ENCODE measurements around the gene CDH13.

The CDH13 gene

DNA sequence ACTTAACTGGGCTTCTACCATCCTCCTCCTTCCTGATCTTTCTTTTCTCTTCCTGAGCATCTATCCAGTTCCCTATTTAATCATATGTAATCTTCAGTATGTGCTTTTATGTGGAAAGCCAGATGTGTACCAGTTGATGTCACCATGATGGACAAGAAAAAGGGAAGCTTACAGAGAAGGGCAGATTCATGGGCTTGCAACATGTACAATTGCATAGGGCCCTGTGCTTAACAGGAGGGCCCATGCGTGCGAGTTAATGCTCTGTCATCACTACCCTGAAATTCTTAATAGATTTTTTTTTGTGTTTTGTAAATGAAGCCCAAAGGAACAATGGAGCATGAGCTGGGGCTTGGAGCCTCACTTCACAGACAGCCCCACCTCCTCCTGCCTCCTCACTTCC, 124.3 kb downstream of the CDH13 start:
- DNase-seq, result no peak

DNA sequence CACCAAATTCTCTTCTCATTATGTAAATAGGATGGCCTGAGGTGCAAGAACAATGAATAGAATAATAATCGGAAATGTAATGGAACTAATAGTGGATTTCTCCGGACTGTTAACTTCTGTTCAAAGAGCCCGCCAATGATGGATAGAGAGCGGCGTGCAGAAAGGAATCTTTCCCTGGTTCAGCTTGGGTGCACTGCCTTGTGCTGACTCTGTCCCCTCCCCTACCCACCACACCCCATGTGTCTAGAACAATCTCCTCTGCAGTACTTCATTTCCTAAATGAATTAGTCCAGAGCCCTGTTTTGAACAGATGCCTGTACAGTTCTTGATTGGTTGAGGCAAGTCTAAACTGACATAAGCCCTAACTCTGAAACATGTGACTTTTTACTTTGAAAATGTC, 125.4 kb downstream of the CDH13 start:
- DNase-seq, result no peak

DNA sequence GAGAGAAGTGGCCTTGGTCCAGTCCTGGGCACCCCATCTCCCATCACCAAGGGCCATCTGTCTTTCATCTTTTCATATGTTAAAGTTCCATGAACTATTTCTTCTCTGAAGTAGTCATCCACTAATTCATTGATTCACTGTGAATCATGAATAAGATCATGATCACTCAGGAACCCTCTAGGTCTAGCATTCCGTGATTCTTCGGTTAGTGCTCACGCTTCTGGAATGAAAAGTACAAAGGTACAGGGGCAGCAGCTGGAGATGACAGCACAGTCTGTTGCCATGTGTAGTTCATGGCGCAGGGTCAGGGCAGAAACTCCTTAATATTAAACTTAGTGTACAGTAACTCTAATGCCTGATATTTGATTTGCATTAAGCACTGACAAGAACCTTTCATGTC, 127.1 kb downstream of the CDH13 start:
- DNase-seq, result no peak

DNA sequence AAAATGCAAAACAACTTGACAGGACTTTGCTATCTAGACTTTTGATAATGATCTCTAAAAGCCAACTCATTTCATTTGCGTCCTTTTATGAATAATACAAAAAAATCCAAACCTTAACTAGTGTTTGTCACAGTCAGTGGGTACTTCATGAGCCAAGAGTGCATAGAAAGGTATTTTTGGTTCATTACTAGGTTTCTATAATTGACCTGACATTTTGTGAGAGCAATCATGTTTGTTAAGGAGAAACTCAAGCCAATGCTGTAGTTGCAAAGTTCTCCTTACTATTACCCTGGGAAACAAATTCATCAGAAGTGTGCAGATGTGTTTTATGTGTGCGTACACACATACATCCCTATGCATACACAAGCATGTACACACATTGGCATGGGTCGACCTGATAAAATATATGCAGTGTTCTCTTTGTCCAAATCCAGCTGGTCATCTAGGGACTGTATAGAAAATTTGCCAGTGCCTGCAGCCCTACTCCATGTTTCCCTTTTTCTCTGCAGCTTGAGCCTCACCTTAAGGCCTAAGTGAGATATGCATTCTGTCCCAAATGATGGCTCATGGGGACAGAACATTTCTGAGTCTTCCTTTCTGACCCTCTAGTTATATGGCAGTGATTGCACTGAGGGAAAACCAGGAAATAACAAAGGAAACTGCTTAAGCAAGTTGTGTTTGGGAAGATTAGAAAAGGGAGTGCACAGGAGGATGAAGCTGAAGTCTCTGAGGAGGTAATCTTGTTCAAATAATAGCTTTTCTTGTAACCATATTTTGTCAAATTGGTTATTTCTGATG, 128.1 kb downstream of the CDH13 start:
- DNase-seq, result no peak

DNA sequence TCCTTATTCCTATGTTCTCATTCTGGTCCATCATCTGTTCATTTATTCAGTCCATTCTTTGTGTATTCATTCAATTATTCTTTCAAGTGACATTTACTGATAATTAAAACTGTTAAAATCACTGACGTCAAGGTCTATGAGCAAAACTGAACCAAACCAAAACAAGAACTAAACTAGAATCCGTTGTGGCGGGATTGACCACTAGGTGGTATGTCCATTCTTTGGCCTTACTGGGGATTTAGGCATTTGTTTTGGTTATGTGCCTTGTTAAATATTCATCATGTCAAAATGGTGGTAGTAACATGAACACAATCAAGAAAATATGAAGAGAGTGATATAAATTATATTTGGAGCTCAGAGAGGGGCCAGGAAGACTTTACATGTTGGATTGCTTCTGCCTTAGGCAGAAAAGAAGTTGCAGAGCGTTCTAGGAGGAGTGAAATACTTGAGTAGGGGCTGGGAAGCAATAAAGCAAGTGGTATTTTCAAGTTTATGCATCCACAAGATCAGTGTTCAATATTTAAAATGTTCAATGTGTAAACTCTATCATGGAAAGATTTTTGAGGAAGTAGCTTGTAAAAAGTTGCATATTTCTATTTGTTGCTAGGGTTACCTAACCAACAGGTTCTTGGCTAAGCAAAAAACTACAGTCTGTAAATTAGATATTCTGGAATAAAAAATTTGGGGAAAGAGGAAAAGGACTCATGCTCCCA, 129.0 kb downstream of the CDH13 start:
- DNase-seq, result no peak

DNA sequence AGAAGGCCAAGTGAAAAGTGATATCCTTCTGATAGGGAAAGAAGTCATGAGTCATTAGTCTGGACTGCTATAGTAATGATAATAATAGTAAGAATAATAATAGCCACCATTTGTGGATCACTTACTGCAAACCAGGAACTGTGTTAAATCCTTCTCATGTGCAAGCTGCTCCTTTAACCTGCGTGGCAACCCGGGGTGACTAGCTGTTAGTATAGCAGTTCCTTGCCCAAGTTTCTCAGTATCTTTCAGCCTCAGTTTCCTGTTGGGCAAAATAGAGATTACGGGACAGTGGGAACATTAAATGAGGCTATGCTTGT, 129.5 kb downstream of the CDH13 start:
- no peak for DNase-seq

DNA sequence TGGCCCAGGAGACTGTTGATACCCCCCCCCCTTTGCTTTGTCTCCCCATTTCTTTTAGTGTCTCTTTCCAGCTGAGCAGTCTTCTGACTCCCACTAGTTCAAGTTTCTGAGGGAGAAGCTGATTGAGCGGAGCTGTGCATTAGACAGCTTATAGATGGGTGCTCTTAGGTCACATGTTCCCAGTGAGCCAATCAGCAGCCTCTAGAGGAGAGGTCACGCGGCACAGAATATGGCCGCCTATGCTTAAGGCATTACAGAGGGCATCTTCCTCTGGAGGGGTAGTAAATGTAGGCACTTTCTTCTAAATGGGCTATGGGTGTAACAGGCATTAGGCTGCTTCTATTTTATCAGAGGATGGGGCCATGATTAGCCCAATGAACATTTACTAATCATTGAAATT, 131.6 kb downstream of the CDH13 start:
- DNase-seq, result no peak

DNA sequence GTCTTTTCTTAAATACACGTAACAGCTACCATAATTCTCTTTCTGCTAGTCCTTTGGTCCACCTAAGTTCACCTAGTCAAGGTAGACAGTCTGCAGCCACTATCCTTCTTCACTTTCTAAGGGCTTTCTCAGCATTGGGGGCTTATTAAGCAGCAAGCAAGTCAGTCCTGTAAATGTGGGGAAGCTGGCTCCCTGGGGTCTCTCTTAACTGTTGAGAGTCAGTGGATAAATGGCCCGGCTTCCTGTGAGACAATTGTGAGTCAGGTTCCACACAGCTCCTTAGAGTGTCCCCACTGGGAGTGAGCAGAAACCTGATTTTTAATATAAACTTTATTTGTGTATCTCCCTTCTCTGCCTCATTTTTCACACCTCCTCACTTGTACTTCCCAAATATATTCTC, 132.1 kb downstream of the CDH13 start:
- DNase-seq, result no peak

DNA sequence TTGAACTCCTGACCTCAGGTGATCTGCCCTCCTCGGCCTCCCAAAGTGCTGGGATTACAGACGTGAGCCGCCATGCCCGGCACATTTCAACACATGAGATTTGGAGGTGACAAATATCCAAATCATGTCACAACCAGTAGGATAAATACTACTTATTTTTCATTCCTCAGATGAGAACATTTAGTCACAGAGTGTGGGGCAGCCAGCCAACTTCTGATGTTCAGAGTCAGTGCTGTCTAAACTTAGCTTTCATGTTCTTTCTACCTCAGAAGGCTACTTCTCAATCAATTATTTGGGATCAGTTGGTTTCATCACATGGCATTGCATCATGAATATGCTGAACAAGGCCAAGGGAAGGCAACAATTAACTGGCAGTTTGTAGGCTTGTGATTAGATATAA, 134.5 kb downstream of the CDH13 start:
- no peak for DNase-seq

DNA sequence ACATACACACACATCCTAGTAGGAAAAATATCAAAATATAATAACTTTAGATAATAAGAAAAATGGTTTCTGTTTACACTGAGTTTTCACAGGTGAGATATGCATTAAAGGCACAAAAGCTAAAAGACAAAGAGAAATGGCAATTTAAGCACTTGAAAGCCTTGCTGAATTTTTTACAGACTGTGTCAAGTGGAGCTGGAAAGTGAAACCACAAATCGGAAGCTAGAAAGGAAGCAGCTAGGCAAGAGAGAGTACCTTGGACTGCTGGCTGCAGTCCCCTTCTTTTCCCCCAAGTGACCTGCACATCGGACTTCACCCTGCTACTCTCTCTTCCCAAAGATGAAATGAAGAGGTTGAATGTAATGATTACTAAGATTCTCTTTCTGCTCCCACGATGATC, 135.1 kb downstream of the CDH13 start:
- DNase-seq, result no peak

DNA sequence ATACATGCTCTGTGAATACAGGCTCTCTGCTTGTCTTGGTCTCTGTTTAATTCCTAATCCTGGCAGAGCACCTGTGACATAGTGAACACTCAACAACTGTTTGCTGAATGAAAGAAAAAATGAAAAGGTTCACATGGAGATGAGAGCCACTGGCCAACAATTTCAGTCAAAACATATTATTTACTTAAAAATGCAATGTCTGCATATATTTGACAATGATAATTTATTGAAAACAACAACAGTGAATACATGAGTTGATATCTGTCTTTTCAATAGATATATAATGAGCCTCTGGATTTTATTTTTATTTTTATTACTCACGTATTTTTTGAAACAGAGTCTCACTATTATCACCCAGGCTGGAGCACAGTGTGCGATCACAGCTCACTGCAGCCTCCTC, 136.6 kb downstream of the CDH13 start:
- no peak for DNase-seq

DNA sequence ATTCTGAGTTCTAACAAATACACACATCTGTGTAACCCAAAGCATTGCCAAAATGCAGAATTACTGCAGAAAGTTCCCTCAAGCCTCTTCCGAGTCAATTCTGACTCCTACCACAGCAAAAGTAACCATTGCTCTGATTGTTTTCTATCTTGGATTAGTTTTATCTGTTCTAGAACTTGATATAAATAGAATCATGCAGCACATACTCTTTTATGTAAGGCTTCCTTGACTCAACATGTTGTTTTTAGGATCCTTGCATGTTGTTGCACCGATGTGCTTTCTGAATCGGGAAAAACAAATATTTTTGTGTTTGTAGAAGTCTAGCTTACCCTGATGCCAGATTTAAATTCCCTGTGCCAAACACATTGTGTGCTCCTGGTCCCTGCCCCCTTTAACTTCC, 140.4 kb downstream of the CDH13 start:
- DNase-seq, result no peak

DNA sequence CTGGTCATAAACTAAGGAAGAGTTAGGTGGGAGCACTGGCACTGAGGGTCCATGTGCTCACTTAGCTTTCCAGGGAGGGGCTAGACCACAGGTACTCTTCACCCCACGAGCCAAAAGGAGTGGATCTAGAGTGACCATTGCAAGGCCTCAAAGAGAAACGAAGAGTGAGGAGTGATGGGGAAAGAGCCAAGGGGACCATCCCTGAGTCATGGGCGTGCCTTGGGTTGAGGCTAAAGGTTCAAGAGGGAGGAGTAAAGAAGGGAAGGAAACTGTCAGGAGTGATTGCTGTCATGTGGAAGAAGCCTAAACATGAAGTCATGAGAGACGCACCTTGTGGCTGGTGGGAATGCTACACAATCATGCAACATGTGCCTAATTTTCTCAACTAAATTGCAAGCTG, 141.0 kb downstream of the CDH13 start:
- DNase-seq, result no peak

DNA sequence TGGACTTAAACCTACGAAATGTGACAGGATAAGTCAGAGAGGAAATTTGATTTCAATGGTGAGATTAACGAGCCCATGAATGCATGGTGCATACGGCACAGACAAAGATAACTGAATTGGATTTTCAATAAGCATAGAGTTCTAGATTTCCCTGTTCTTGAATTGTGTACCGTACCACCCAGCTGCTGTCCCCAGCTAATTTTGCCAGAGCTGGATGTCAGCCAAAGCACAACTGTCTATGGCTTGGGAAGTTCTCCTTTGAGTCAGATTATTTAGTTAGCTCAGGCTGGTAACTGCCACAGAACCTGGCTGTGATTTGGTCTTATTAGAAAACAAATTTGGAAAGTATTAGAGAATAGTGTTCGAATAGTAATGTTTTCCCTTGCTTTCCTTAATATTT, 143.1 kb downstream of the CDH13 start:
- no peak for DNase-seq

DNA sequence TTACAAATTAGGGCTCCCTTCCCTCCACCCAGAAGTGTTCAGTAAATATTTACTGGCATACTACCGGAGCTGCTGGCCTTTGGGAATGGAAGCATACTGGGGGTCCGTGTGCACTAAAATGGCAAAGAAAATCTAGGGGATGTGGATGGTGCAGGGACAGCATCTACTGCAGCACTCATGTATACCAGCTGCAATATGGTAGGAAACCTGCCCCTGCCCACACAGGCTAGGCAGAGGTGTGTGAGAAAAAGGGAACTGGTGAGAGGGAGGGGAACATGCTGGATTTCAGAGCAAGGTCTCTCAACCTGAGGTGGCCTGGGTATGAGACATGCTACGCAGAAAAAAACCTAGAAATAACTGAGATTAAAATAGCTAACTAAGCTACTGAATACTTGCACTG, 145.4 kb downstream of the CDH13 start:
- DNase-seq, result no peak

DNA sequence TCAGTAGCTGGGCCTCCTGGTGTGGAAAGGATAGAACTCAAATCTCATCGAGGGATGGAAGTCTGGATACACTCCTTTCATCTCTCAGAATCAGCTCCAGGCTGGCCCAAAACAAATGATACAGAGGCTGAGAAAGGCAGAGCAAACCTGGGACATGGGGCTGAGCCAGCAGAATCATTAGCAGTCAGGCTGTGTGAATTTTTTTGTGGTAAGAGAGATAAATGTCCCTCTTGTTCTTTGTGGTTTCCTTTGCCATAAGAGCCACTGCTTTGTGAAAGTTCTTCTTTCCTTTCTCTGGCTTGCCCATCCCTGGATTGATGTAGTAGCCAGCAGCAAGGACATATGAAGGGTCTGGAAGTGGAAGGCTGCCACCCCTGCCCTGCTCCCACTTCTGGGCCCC, 146.2 kb downstream of the CDH13 start:
- no peak for DNase-seq

DNA sequence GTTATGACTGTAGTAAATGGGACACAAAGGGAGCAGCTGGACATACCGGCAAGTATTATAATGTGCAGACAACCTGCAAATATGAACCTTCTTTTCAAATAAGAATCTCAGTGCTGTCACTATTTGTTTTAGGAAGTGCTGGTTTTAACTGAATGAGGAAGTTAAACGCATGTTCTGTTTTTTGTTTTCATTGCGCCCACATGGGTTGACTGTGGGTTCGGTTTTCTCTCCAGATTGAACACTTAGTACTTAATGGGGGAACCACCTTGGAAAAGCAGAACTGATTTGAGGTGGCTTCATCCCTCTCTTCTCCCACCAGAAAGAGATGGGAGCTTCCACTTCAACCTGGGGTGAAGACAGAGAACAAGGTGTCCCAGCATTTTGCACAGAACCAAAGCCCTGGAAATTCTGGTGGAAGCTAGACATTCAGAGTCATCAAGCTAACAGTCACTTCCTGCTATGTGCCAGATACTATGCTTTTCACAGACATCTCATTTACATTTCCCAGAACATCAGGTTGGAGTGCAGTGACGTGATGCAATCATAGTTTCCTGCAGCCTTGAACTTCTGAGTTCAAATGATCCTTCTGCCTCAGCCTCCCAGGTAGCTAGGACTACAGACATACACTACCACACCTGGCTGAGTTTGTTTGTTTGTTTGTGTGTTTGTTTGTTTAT, 149.8 kb downstream of the CDH13 start:
- no peak for DNase-seq

DNA sequence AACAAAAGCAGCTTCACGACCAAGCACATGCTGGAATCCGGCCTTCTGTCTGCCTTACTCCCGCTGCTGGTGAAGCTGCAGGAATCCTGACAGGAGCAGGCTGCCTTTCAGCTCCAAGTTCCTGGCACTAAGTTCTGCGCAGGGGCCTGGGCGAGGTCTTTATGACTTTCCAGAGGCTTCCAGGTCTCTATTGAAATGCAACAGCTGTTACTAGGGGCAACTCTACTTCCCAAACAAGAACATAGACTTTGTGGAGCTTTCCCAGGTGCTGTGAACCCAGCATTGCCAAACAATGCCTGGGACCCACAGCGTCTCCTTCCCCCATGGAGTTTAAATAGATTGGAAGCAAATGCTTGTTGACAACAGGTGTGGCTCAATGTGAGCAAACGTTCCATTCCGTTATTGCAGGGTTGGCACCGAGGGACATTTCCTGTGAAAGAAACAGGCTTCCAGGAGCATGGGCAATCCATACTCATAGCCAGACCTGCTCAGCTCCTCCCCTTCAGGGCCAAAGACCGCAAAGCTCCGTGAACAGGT, 156.0 kb downstream of the CDH13 start:
- no peak for DNase-seq

DNA sequence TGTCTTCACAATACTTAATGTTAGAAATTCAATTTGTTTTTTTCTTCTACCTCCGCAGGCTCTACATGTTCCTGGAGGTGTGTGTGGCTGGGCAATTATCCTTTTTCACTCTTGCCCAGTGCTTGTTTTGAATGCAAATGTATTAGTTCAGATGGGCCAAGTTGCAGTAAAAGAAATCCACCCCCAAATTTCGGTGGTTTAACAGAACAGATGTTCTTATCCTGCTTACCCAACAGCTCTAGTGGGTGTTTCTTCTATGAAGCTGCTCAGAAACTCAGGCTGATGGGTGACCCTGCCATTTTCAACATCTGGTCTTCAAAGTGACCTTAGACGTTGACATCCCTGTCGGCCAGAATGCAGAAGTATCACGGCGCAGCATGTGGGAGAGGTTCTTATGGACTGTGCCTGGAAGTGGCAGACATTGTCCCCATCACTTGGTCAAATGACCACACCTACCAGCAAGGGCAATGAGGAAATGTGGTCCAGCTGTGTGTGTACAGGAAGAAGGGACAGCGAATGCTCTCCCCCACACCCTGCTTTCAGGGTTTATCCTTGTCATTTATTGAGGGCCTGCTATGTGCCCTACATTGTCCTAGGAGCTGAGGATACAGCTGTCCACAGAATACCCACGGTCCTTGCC, 157.3 kb downstream of the CDH13 start:
- no peak for DNase-seq

DNA sequence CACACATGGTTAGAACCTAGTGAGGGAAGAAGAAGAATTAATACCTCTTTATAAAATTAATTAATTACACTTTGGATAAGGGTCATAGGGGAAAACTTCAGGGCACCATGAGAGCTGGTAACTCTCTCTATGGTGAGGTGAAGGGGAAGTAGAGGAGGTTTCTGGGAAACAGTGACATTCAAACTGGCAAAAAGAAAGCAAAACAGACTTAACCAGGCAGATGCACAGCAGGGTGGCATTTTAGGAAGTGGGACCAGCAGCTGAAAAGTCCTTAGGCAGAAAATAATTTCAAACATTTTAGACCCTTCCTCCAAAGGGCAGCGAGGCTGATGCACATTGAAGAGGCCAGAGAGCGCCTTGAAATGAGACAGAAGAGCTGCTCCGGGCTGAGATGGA, 157.8 kb downstream of the CDH13 start:
- DNase-seq, result no peak

DNA sequence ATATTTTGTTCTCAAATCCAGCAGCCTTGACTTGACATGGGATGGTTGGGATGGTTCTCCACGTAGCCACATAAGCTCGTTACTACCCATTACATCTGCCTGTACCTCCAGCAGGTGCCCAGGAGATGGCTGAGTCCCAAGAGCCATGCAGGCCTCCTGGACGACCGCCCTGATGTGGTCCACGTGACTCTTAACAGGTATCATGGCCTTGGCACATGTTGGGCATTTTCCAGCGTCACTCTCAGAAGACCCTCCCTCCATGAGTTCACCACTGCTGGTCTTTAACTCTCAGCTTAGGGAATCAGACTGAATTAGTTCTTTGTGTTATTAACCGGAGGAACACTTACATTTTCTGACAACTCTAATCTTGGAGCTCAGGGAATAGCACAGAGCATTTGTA, 161.5 kb downstream of the CDH13 start:
- no peak for DNase-seq

DNA sequence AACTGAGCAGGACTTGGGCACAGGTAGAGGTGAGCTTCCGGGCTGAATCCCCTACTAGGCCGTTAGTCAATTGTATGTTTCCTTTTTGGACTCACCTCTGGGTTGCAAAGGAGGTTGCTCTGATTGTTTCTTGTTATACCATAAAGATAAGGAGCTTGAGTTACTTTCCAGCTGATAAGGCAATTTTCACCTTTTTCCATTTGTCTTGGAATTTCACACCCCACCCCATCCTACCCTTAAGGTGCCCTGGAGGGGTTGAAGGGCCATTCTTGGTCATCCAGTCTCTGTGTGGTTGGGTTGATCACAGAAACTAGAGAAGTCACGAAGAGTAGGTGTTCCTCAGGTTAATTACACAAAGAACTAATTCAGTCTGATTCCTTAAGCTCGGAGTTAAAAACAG, 162.2 kb downstream of the CDH13 start:
- no peak for DNase-seq

DNA sequence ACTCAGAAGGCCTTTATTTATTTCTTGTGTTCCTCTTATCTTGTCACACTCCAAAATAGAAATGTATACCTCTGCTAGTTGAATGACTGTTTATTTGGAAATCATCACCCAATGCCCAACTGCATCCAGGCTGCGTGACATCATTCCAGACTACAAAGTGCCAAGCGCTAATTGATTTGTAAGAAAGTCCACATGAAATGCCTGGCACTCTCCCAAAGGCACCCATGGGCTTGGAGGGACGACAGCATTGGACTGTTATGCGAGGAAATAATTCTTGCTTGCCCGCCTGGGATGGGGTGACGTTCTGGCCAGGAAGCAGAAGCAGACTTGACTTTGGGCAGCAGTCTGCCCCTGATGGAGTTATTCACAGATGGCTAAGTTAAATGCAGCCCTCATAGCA, 165.9 kb downstream of the CDH13 start:
- DNase-seq, result no peak
